ENCODE data around the gene LARP6. TPM values are rescaled to one million over a fixed set of nuclear protein-coding genes. Genes with fewer than 3 reads are reported as not detected.

The LARP6 gene
- total and polyA plus RNA-seq, 2 of the 13 experiments (the other 11 are each of a cell fraction or from before 2014, with no cell fraction given), result 2.9 to 8.2 TPM

- no peak for TF ChIP-seq ZHX1 (CRISPR knock-in tag; IDR thresholded peaks at IDR 0.05; ENCODE audit: low read depth)
- TF ChIP-seq ZBTB37 (CRISPR knock-in tag; IDR thresholded peaks at IDR 0.05), result no peak
- TF ChIP-seq YY1 (IDR thresholded peaks at IDR 0.05; ENCODE audit: insufficient read depth, insufficient replicate concordance, low read depth, low read length), result no peak
- no peak for TF ChIP-seq ATAD3A (CRISPR knock-in tag; IDR thresholded peaks at IDR 0.05)
- no peak for TF ChIP-seq ZFP37 (CRISPR knock-in tag; IDR thresholded peaks at IDR 0.05; ENCODE audit: borderline replicate concordance)
- no peak for TF ChIP-seq THAP7 (CRISPR knock-in tag; IDR thresholded peaks at IDR 0.05)
Measured at GRCh38 chr15:70825841-70826240, 28.1 kb downstream of the LARP6 start (continued).

GRCh38 chr15:70823196-70823595 is 30.8 kb downstream of the LARP6 start:
- Histone ChIP-seq H4K20me1 (ENCODE audit: insufficient read depth, low read length) (no peaks in the 10 kb centered on the region), H3K27me3 (ENCODE audit: control insufficient read depth in 1 of 2, insufficient read depth in 2 of 2, low read length in 2 of 2) (no peaks in the 10 kb centered on the region), H3K27ac (ENCODE audit: extremely low read length, insufficient read depth, low read length) (no peak overlapping the region), H3K4me1 (ENCODE audit: insufficient read depth, low read length) (0 out of 2 replicates have a peak, but pooled peaks cover 7% of the 10 kb centered on the region), H2AFZ (ENCODE audit: low read length) (no peak overlapping the region), H3K36me3 (replicated peaks in 1 of 2; ENCODE audit: control insufficient read depth in 1 of 2, insufficient read depth in 2 of 2, low read length in 2 of 2) (no peaks in the 10 kb centered on the region), H3K9me3 (ENCODE audit: low read length) (no peaks in the 10 kb centered on the region), H3K4me2 (ENCODE audit: low read depth, low read length) (no peak overlapping the region), H3K79me2 (ENCODE audit: insufficient read depth, low read length) (no peaks in the 10 kb centered on the region), H3K4me3 (replicated peaks in 1 of 3; ENCODE audit: insufficient read depth in 1 of 3, low read depth in 2 of 3, low read length in 3 of 3) (no peak overlapping the region), H3K9ac (ENCODE audit: insufficient read depth, low read depth, low read length) (no peak overlapping the region)
- in situ Hi-C loops (cut with HindIII; ENCODE audit: extremely low pct_ligation_motif_present, low pct_unique_long_range_greater_than_20kb) (loop anchor here (10.0 kb wide), 1 partner anchor 52 kb away; no protein-coding TSS in a partner anchor), intact Hi-C loops (cut with micrococcal nuclease; ENCODE audit: unreplicated experiment) (no loop called here)
- FAIRE-seq, result no peak
- no peak for ATAC-seq
- POLR2A ChIA-PET, result no interaction called here
- CTCF ChIA-PET (ENCODE audit: low intra/inter-chr PET ratio, low total read pairs), result no interaction called here
- TF ChIP-seq PREB (CRISPR knock-in tag; IDR thresholded peaks at IDR 0.05), result no peak
- no peak for TF ChIP-seq SSRP1 (CRISPR knock-in tag; IDR thresholded peaks at IDR 0.05)
- no peak for TF ChIP-seq PRDM15 (CRISPR knock-in tag; IDR thresholded peaks at IDR 0.05)
- TF ChIP-seq RFX1 (IDR thresholded peaks at IDR 0.05), result no peak
- 26% methylated on average over 5 of the region's 5 CpGs for WGBS (ENCODE audit: low lambda C conversion rate)
- BruUV-seq (replicated peaks), result no TSS peak
- DNase-seq (ENCODE audit: low spot score), result no peak
